PC-3 (cell line): ENCODE measurements around the gene CTTNBP2.

Experiments
- CTCF ChIP-seq: fragments of 300-600 bp; sonication (generic); conservative IDR thresholded peaks from 2 replicates; pipeline ENCODE4 v1.5.1; 2017; ENCODE audit warnings: antibody characterized with exemption, low read depth, mild to moderate bottlenecking, low read length
- EZH2phosphoT487 ChIP-seq: fragments of 300-600 bp; sonication (generic); IDR thresholded peaks from 2 replicates; pipeline ENCODE4 v1.6.1; 2018; ENCODE audit warnings: mild to moderate bottlenecking, antibody characterized with exemption, low read length, borderline replicate concordance

GRCh38 chr7:117718116-117718835 is 155.0 kb downstream of the CTTNBP2 start:
- TF ChIP-seq EZH2phosphoT487 (no peak), CTCF (no peak)
